HEK293 (cell line): Measurements from ENCODE around the gene BAIAP3.

ENCODE experiments used
- BCL6B ChIP-seq: fragments of 450-650 bp; formaldehyde crosslinking; IDR thresholded peaks from 2 replicates; pipeline ENCODE4 v1.5.1; 2017; ENCODE audit warnings: missing biosample characterization, missing genetic modification characterization
- GLI2 ChIP-seq: fragments of 450-650 bp; formaldehyde crosslinking; IDR thresholded peaks from 2 replicates; pipeline ENCODE4; 2017; ENCODE audit warnings: missing biosample characterization, missing genetic modification characterization, low read depth, borderline replicate concordance
- GLIS1 ChIP-seq: fragments of 450-650 bp; formaldehyde crosslinking; IDR thresholded peaks from 2 replicates; pipeline ENCODE4 v1.5.1; 2016; ENCODE audit warnings: missing biosample characterization, missing genetic modification characterization
- GLIS2 ChIP-seq: fragments of 450-650 bp; formaldehyde crosslinking; IDR thresholded peaks from 2 replicates; pipeline ENCODE4 v1.5.1; 2016; ENCODE audit warnings: missing biosample characterization, missing genetic modification characterization
- KLF17 ChIP-seq: fragments of 450-650 bp; formaldehyde crosslinking; IDR thresholded peaks from 2 replicates; pipeline ENCODE4 v1.5.1; 2016; ENCODE audit warnings: missing biosample characterization, missing genetic modification characterization
- KLF8 ChIP-seq: fragments of 450-650 bp; formaldehyde crosslinking; IDR thresholded peaks from 2 replicates; pipeline ENCODE4 v1.5.1; 2016; ENCODE audit warnings: missing biosample characterization, missing genetic modification characterization
- PBX3 ChIP-seq: sonication (generic); formaldehyde crosslinking; IDR thresholded peaks from 2 replicates; pipeline ENCODE4 v1.8.1; 2022; ENCODE audit warnings: mild to moderate bottlenecking, moderate library complexity, missing genetic modification reagents
- RBAK ChIP-seq: fragments of 450-650 bp; formaldehyde crosslinking; IDR thresholded peaks from 2 replicates; pipeline ENCODE4 v1.5.1; 2016; ENCODE audit warnings: missing biosample characterization, missing genetic modification characterization
- SP7 ChIP-seq: fragments of 450-650 bp; formaldehyde crosslinking; IDR thresholded peaks from 2 replicates; pipeline ENCODE4 v1.5.1; 2016; ENCODE audit warnings: missing biosample characterization, missing genetic modification characterization
- ZFP41 ChIP-seq: fragments of 450-650 bp; formaldehyde crosslinking; IDR thresholded peaks from 2 replicates; pipeline ENCODE4 v1.5.1; 2016; ENCODE audit warnings: missing biosample characterization, missing genetic modification characterization, borderline replicate concordance
- ZFP69B ChIP-seq: fragments of 450-650 bp; formaldehyde crosslinking; IDR thresholded peaks from 2 replicates; pipeline ENCODE4 v1.5.1; 2016; ENCODE audit warnings: missing biosample characterization, missing genetic modification characterization
- ZNF112 ChIP-seq: fragments of 450-650 bp; formaldehyde crosslinking; IDR thresholded peaks from 2 replicates; pipeline ENCODE4 v1.5.0; 2017; ENCODE audit warnings: missing biosample characterization, missing genetic modification characterization
- ZNF132 ChIP-seq: fragments of 450-650 bp; formaldehyde crosslinking; IDR thresholded peaks from 2 replicates; pipeline ENCODE4 v1.5.1; 2017; ENCODE audit warnings: missing biosample characterization, missing genetic modification characterization, borderline replicate concordance
- ZNF155 ChIP-seq: fragments of 450-650 bp; formaldehyde crosslinking; IDR thresholded peaks from 2 replicates; pipeline ENCODE4 v1.5.1; 2016; ENCODE audit warnings: missing biosample characterization, missing genetic modification characterization
- ZNF19 ChIP-seq: fragments of 450-650 bp; formaldehyde crosslinking; IDR thresholded peaks from 2 replicates; pipeline ENCODE4; 2016; ENCODE audit warnings: missing biosample characterization, missing genetic modification characterization, low read depth
- ZNF223 ChIP-seq: fragments of 450-650 bp; formaldehyde crosslinking; IDR thresholded peaks from 2 replicates; pipeline ENCODE4 v1.5.1; 2016; ENCODE audit warnings: missing biosample characterization, missing genetic modification characterization
- ZNF266 ChIP-seq: fragments of 450-650 bp; formaldehyde crosslinking; IDR thresholded peaks from 2 replicates; pipeline ENCODE4 v1.5.1; 2016; ENCODE audit warnings: missing biosample characterization, missing genetic modification characterization, low read depth
- ZNF311 ChIP-seq: fragments of 450-650 bp; formaldehyde crosslinking; IDR thresholded peaks from 2 replicates; pipeline ENCODE4 v1.5.1; 2017; ENCODE audit warnings: missing biosample characterization, missing genetic modification characterization, borderline replicate concordance
- ZNF324 ChIP-seq: fragments of 450-650 bp; formaldehyde crosslinking; IDR thresholded peaks from 2 replicates; pipeline ENCODE4 v1.5.1; 2016; ENCODE audit warnings: missing biosample characterization, missing genetic modification characterization
- ZNF354C ChIP-seq: fragments of 450-650 bp; formaldehyde crosslinking; IDR thresholded peaks from 2 replicates; pipeline ENCODE4 v1.5.1; 2016; ENCODE audit warnings: missing biosample characterization, missing genetic modification characterization, low read depth, borderline replicate concordance
- ZNF394 ChIP-seq: fragments of 450-650 bp; formaldehyde crosslinking; IDR thresholded peaks from 2 replicates; pipeline ENCODE4 v1.5.1; 2016; ENCODE audit warnings: missing biosample characterization, missing genetic modification characterization, mild to moderate bottlenecking, moderate library complexity, borderline replicate concordance
- ZNF404 ChIP-seq: fragments of 450-650 bp; formaldehyde crosslinking; IDR thresholded peaks from 2 replicates; pipeline ENCODE4 v1.5.1; 2017; ENCODE audit warnings: missing biosample characterization, missing genetic modification characterization
- ZNF513 ChIP-seq: fragments of 450-650 bp; IDR thresholded peaks from 2 replicates; pipeline ENCODE4 v1.5.1; 2018; ENCODE audit warnings: missing biosample characterization, missing genetic modification characterization
- ZNF629 ChIP-seq: fragments of 450-650 bp; formaldehyde crosslinking; IDR thresholded peaks from 2 replicates; pipeline ENCODE4 v1.5.1; 2017; ENCODE audit warnings: missing biosample characterization, missing genetic modification characterization
- ZNF777 ChIP-seq: fragments of 450-650 bp; formaldehyde crosslinking; IDR thresholded peaks from 2 replicates; pipeline ENCODE4 v1.5.1; 2017; ENCODE audit warnings: missing biosample characterization, missing genetic modification characterization, borderline replicate concordance
- ZNF792 ChIP-seq: fragments of 450-650 bp; formaldehyde crosslinking; IDR thresholded peaks from 2 replicates; pipeline ENCODE4 v1.5.1; 2016; ENCODE audit warnings: missing biosample characterization, missing genetic modification characterization
- TF ChIP-seq, protein P1 (sequence below): fragments of 450-650 bp; formaldehyde crosslinking; IDR thresholded peaks from 2 replicates; pipeline ENCODE4 v1.5.0; 2017; ENCODE audit warnings: missing biosample characterization, missing genetic modification characterization, borderline replicate concordance
- TF ChIP-seq, protein P2 (sequence below): fragments of 450-650 bp; formaldehyde crosslinking; IDR thresholded peaks from 2 replicates; pipeline ENCODE4 v1.5.1; 2016; ENCODE audit warnings: missing biosample characterization, missing genetic modification characterization
- TF ChIP-seq, protein P3 (sequence below): fragments of 450-650 bp; formaldehyde crosslinking; IDR thresholded peaks from 2 replicates; pipeline ENCODE4 v1.5.1; 2016; ENCODE audit warnings: missing biosample characterization, missing genetic modification characterization

The BAIAP3 gene

GRCh38 chr16:1379304-1380076, 46.0 kb downstream of the BAIAP3 start (continued):
- TF ChIP-seq KLF17 (peak; percentile 69), ZNF155 (tag by site-specific recombination) (no peak), ZNF629 (tag by site-specific recombination) (no peak), ZNF223 (tag by site-specific recombination) (no peak), ZNF354C (tag by site-specific recombination) (no peak), ZNF112 (tag by site-specific recombination) (no peak), ZNF394 (no peak), ZFP69B (tag by site-specific recombination) (peak; percentile 51), GLIS1 (no peak; the same call in 1 of the 2 replicates), ZFP41 (no peak), BCL6B (tag by site-specific recombination) (no peak), SP7 (no peak), ZNF19 (tag by site-specific recombination) (no peak), ZNF132 (no peak), KLF8 (tag by site-specific recombination) (no peak; the same call in 1 of the 2 replicates), PBX3 (CRISPR knock-in tag) (peak; percentile 45; the same call in 1 of the 2 replicates), ZNF792 (tag by site-specific recombination) (no peak), ZNF404 (no peak), ZNF266 (tag by site-specific recombination) (no peak), ZNF777 (tag by site-specific recombination) (no peak), RBAK (tag by site-specific recombination) (no peak), ZNF513 (tag by site-specific recombination) (no peak), ZNF311 (tag by site-specific recombination) (no peak), ZNF324 (tag by site-specific recombination) (no peak), GLIS2 (peak; percentile 53; the same call in 1 of the 2 replicates), GLI2 (tag by site-specific recombination) (no peak)
- TF ChIP-seq, protein P1, sequence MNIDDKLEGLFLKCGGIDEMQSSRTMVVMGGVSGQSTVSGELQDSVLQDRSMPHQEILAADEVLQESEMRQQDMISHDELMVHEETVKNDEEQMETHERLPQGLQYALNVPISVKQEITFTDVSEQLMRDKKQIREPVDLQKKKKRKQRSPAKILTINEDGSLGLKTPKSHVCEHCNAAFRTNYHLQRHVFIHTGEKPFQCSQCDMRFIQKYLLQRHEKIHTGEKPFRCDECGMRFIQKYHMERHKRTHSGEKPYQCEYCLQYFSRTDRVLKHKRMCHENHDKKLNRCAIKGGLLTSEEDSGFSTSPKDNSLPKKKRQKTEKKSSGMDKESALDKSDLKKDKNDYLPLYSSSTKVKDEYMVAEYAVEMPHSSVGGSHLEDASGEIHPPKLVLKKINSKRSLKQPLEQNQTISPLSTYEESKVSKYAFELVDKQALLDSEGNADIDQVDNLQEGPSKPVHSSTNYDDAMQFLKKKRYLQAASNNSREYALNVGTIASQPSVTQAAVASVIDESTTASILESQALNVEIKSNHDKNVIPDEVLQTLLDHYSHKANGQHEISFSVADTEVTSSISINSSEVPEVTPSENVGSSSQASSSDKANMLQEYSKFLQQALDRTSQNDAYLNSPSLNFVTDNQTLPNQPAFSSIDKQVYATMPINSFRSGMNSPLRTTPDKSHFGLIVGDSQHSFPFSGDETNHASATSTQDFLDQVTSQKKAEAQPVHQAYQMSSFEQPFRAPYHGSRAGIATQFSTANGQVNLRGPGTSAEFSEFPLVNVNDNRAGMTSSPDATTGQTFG (tag by site-specific recombination): no peak
- TF ChIP-seq, protein P2, sequence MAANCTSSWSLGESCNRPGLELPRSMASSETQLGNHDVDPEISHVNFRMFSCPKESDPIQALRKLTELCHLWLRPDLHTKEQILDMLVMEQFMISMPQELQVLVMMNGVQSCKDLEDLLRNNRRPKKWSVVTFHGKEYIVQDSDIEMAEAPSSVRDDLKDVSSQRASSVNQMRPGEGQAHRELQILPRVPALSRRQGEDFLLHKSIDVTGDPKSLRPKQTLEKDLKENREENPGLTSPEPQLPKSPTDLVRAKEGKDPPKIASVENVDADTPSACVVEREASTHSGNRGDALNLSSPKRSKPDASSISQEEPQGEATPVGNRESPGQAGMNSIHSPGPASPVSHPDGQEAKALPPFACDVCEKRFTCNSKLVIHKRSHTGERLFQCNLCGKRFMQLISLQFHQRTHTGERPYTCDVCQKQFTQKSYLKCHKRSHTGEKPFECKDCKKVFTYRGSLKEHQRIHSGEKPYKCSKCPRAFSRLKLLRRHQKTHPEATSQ (tag by site-specific recombination): no peak
- TF ChIP-seq, protein P3, sequence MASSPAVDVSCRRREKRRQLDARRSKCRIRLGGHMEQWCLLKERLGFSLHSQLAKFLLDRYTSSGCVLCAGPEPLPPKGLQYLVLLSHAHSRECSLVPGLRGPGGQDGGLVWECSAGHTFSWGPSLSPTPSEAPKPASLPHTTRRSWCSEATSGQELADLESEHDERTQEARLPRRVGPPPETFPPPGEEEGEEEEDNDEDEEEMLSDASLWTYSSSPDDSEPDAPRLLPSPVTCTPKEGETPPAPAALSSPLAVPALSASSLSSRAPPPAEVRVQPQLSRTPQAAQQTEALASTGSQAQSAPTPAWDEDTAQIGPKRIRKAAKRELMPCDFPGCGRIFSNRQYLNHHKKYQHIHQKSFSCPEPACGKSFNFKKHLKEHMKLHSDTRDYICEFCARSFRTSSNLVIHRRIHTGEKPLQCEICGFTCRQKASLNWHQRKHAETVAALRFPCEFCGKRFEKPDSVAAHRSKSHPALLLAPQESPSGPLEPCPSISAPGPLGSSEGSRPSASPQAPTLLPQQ (tag by site-specific recombination): peak; percentile 81
